T-helper 2 cell treated with Interferon-gamma antibody and Interleukin-4, amounts not matched to agents 5 μg/mL and 100 μg/mL, for 36 hours (primary cell): ENCODE results near the gene AZU1.
"Not testable (repeated sequence)": the region's sequence is repeated elsewhere in the genome, so short reads cannot be mapped to it uniquely, and the experiment has no call there.

Experiments used
- DNase-seq: peaks from one replicate; pipeline ENCODE4 v3.0.0; 2021; ENCODE audit warnings: low spot score
- H3K27ac Mint-ChIP-seq: one replicate; pipeline ENCODE4 v1.8.0; 2021; ENCODE audit warnings: mild to moderate bottlenecking, mixed read lengths
- H3K27me3 Mint-ChIP-seq: one replicate; pipeline ENCODE4 v1.8.0; 2021; ENCODE audit warnings: low read depth, mixed read lengths
- H3K36me3 Mint-ChIP-seq: one replicate; pipeline ENCODE4 v1.8.0; 2021; ENCODE audit warnings: low read depth, mixed read lengths
- H3K4me1 Mint-ChIP-seq: one replicate; pipeline ENCODE4 v1.8.0; 2021; ENCODE audit warnings: low read depth, mixed read lengths
- H3K4me3 Mint-ChIP-seq: one replicate; pipeline ENCODE4 v1.8.0; 2022; ENCODE audit warnings: mild to moderate bottlenecking, moderate library complexity, mixed read lengths
- H3K9me3 Mint-ChIP-seq: one replicate; pipeline ENCODE4 v1.8.0; 2021; ENCODE audit warnings: mixed read lengths

The AZU1 gene

DNA sequence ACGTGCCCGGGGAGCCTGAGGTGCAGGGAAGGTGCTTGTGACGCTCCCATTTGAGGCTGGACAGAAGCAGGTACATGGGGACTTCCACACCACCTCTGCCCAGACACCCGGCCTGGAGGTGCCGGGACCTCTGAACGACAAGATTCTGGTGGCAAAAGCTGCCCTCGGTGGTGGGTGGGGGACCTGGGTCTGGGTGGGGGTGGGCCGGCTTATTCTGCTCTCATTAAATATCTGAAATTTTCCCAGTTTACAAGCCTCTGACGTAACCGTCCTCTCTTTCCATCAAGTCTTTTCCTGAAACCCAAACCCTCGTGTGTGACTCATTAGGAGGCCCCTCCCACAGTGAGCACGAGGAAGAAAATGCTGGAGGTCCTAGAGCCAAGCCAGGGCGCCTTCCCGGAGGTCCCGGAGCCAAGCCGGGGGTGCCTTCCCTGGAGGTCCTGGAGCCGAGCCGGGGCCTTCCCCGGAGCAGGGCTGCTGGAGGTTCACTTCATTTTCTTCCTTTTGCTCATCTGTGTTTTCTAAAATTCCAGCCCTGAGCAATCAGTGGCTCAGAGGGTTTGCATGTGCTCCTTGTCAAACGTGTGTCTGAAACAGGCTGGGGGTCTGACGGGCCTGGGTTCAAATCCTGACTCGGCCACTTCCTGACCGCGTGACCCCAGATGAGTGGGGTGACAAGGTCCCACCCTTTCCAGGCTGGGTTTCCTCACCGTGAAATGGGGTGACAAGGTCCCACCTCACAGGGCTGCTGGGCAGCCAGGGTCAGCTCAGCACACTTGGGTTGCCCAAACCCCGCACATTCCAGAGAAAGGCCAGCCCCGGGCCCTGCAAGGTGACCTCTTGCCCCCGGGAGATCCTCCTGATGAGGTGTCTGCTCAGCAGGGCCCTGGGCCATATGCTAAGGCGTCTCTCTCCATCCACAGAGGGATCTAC lies 41.9 kb downstream of the AZU1 start:
- Mint-ChIP-seq H3K27ac (no peak overlapping the region), H3K4me3 (no peak overlapping the region)

DNA sequence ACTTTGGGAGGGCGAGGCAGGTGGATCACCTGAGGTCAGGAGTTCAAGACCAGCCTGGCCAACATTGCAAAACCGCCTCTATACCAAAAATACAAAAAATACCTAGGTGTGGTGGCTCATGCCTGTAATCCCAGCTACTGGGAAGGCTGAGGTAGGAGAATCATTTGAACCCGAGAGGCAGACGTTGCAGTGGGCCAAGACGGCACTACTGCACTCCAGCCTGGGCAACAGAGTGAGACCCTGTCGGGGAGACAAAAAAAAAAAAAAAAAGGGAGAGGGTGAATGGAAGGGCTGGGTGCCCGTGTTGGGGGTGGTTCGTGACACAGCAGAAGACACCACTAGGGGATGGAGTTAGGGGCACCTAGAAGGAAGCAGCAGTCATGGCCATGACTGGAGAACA lies 42.7 kb downstream of the AZU1 start:
- Mint-ChIP-seq H3K27ac (peak overlapping the region; percentile 68), H3K4me3 (peak overlapping the region; percentile 22), H3K4me1 (peaks cover 5% of the 10 kb centered on the region), H3K9me3 (no peaks in the 10 kb centered on the region), H3K36me3 (peaks cover 21% of the 10 kb centered on the region), H3K27me3 (no peaks in the 10 kb centered on the region)
- no peak for DNase-seq

More for the DNA sequence above, 41.9 kb downstream of the AZU1 start:
- Mint-ChIP-seq H3K27me3 (no peaks in the 10 kb centered on the region), H3K36me3 (peaks cover 21% of the 10 kb centered on the region), H3K4me1 (peaks cover 5% of the 10 kb centered on the region), H3K9me3 (no peaks in the 10 kb centered on the region)
- no peak for DNase-seq

GRCh38 chr19:870963-871401 lies 43.3 kb downstream of the AZU1 start:
- peaks cover 5% of the 10 kb centered on the region for H3K4me1 Mint-ChIP-seq
- no peak overlapping the region for H3K27ac Mint-ChIP-seq

DNA sequence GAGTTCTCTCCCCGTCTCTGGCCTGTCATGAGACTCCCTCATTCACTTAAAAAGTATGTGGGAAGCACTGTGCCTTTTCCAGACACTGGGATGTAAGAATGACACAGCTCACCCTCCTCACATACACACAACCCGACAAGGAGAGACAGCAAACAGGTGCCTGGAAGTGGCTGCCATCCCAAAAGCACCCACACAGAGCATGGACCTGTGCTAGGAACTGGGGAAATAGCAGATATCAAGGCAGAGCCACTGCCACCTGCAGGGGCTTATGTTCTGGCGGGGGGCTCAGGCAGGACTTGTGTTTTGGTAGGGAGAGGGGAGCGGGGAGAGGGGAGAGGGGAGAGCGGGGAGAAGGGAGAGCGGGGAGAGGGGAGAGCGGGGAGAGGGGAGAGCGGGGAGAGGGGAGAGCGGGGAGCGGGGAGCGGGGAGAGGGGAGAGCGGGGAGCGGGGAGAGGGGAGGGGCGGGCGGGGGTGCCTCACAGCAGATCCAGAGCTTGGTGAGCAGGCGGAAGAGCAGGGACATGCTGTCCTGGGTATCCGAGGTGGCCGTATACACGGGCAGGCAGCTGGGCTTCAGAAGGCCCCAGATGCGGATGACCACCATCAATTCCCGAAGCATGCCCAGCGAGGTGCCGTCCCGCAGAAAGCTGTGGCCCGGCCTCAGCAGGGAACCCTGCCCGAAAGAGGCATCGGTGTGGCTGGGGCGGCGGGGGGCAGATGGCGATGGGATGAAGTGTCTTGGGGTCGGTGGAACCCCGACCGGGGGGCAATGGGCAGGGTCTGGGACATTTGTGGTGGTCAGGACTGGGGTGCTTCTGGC lies 44.0 kb downstream of the AZU1 start:
- H3K4me3 Mint-ChIP-seq, result peak overlapping the region; percentile 84
- H3K36me3 Mint-ChIP-seq, result peaks cover 19% of the 10 kb centered on the region
- DNase-seq, result no peak
- peaks cover 5% of the 10 kb centered on the region for H3K4me1 Mint-ChIP-seq
- no peaks in the 10 kb centered on the region for H3K9me3 Mint-ChIP-seq
- no peaks in the 10 kb centered on the region for H3K27me3 Mint-ChIP-seq
- H3K27ac Mint-ChIP-seq, result peak overlapping the region; percentile 92

More at GRCh38 chr19:870963-871401, 43.3 kb downstream of the AZU1 start:
- H3K9me3 Mint-ChIP-seq, result no peaks in the 10 kb centered on the region
- peaks cover 19% of the 10 kb centered on the region for H3K36me3 Mint-ChIP-seq
- no peaks in the 10 kb centered on the region for H3K27me3 Mint-ChIP-seq
- H3K4me3 Mint-ChIP-seq, result no peak overlapping the region
- no peak for DNase-seq

DNA sequence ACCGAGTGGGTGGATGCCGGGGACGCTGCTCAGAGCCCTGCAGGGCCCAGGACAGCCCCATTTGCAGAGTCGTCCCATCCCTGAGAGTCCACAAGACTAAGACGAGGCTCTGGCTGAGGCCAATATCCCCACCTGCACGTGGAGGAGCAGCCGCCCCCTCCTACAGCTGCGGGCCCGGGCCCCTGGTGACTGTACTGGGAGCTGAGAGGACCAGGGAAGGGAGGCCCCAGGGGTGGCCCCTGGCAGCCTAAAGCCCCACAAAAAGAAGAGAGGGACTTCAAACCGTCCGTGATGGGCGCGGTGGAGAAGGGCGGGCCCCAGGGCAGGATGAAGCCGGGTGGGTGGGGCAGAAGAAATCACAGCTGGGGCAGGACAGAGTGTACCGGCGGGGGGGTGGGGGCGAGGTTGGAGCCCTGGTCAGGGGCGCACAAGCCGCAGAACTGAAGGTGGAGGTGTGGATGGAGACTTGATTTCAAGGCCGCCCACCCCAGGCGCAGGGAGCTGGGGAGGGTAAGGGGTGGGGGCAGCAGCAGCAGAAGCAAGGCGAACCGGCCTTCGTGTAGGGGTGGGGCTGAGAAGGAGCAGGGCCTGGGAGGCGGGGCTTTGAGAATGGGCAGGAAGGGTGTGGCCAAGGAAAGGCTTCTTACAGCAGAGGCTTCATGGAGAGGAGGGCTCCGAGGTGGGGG lies 44.8 kb downstream of the AZU1 start:
- Mint-ChIP-seq H3K36me3 (peaks cover 17% of the 10 kb centered on the region), H3K27me3 (no peaks in the 10 kb centered on the region), H3K4me3 (peak overlapping the region; percentile 84), H3K9me3 (no peaks in the 10 kb centered on the region), H3K27ac (peak overlapping the region; percentile 92), H3K4me1 (peaks cover 5% of the 10 kb centered on the region)
- peak; percentile 78 for DNase-seq

GRCh38 chr19:873084-873483 lies 45.4 kb downstream of the AZU1 start:
- peak overlapping the region; percentile 86 for H3K27ac Mint-ChIP-seq
- peak; percentile 52 for DNase-seq
- no peaks in the 10 kb centered on the region for H3K27me3 Mint-ChIP-seq

GRCh38 chr19:873561-874041 lies 46.0 kb downstream of the AZU1 start:
- no peak for DNase-seq
- no peak overlapping the region for H3K27ac Mint-ChIP-seq
- no peaks in the 10 kb centered on the region for H3K9me3 Mint-ChIP-seq
- no peak overlapping the region for H3K4me3 Mint-ChIP-seq
- H3K36me3 Mint-ChIP-seq, result peaks cover 13% of the 10 kb centered on the region
- H3K27me3 Mint-ChIP-seq, result no peaks in the 10 kb centered on the region
- H3K4me1 Mint-ChIP-seq, result peaks cover 5% of the 10 kb centered on the region

More at GRCh38 chr19:873084-873483, 45.4 kb downstream of the AZU1 start:
- Mint-ChIP-seq H3K36me3 (peaks cover 15% of the 10 kb centered on the region), H3K4me3 (peak overlapping the region; percentile 52), H3K4me1 (peaks cover 5% of the 10 kb centered on the region), H3K9me3 (no peaks in the 10 kb centered on the region)

- H3K36me3 Mint-ChIP-seq, result peaks cover 10% of the 10 kb centered on the region
- H3K4me3 Mint-ChIP-seq, result no peak overlapping the region
- H3K27me3 Mint-ChIP-seq, result no peaks in the 10 kb centered on the region
- no peak overlapping the region for H3K27ac Mint-ChIP-seq
- peaks cover 5% of the 10 kb centered on the region for H3K4me1 Mint-ChIP-seq
- no peak for DNase-seq
- H3K9me3 Mint-ChIP-seq, result no peaks in the 10 kb centered on the region
Measured at GRCh38 chr19:875265-875879, 47.7 kb downstream of the AZU1 start.

GRCh38 chr19:876089-876488 lies 48.5 kb downstream of the AZU1 start:
- no peak for DNase-seq
- Mint-ChIP-seq H3K27ac (no peak overlapping the region), H3K27me3 (no peaks in the 10 kb centered on the region), H3K4me1 (peaks cover 5% of the 10 kb centered on the region), H3K4me3 (no peak overlapping the region), H3K9me3 (no peaks in the 10 kb centered on the region), H3K36me3 (peaks cover 9% of the 10 kb centered on the region)

DNA sequence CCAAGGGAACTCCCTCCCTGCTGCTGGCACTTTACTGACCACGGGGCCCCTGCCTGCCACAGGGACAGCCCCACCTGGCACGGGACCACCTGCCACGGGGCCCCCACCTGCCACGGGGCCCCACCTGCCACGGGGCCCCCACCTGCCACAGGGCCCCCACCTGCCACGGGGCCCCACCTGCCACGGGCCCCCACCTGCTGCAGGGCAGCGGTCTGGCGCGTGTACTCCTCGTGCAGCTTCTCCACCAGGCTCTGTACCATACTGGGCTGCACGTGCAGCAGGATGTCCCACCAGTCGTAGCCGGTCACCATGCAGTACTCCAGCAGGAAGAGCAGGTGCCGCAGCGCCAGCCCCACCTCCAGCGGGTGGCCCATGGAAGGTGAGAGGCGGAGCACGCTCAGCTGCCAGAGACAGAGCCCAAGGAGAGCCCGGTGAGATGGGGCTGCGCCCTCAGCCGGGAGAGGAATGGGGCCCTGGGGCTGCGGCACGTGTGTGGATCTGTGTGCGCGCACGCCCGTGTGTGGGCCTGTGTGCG lies 49.2 kb downstream of the AZU1 start:
- Mint-ChIP-seq H3K36me3 (peaks cover 12% of the 10 kb centered on the region), H3K27me3 (no peaks in the 10 kb centered on the region), H3K4me3 (no peak overlapping the region), H3K9me3 (no peaks in the 10 kb centered on the region), H3K27ac (no peak overlapping the region), H3K4me1 (peaks cover 5% of the 10 kb centered on the region)
- DNase-seq, result no peak

- not testable (repeated sequence) for H3K9me3 Mint-ChIP-seq, H3K4me3 Mint-ChIP-seq, H3K4me1 Mint-ChIP-seq, H3K27ac Mint-ChIP-seq, H3K27me3 Mint-ChIP-seq, DNase-seq
- H3K36me3 Mint-ChIP-seq, result peaks cover 12% of the 10 kb centered on the region
Measured at GRCh38 chr19:877992-878660, 50.5 kb downstream of the AZU1 start.

DNA sequence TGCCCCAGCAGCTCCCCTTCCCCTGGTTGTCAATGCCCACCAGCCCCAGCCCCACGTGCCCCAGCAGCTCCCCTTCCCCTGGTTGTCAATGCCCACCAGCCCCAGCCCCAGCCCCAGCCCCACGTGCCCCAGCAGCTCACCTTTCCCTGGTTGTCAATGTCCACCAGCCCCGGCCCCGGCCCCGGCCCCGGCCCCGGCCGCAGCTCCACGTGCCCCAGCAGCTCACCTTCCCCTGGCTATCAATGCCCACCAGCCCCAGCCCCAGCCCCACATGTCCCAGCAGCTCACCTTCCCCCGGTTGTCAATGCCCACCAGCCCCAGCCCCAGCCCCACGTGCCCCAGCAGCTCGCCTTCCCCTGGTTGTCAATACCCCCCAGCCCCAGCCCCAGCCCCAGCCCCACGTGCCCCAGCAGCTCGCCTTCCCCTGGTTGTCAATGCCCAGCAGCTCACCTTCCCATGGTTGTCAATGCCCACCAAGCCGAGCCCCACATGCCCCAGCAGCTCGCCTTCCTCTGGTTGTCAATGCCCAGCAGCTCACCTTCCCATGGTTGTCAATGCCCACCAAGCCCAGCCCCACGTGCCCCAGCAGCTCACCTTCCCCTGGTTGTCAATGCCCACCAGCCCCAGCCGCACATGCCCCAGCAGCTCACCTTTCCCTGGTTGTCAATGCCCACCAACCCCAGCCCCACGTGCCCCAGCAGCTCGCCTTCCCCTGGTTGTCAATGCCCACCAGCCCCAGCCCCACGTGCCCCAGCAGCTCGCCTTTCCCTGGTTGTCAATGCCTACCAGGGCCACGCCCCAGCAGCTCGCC lies 51.3 kb downstream of the AZU1 start:
- not testable (repeated sequence) for DNase-seq, H3K4me1 Mint-ChIP-seq, H3K9me3 Mint-ChIP-seq, H3K4me3 Mint-ChIP-seq, H3K27me3 Mint-ChIP-seq
- Mint-ChIP-seq H3K36me3 (peaks cover 10% of the 10 kb centered on the region), H3K27ac (peak overlapping the region; percentile 31)
